Naive thymus-derived CD4-positive, alpha-beta T cell (primary cell): Measurements from ENCODE around the gene RASA3. TPM values are rescaled to one million over a fixed set of nuclear protein-coding genes. Genes with fewer than 3 reads are reported as not detected.

Source experiments
- ATAC-seq: fragments of 150-1000 bp; cut with Tn5 transposase; 2 replicates; pipeline ENCODE4 v1.10.0; 2021; ENCODE audit warnings: mild to moderate bottlenecking, moderate library complexity
- CTCF ChIA-PET: fragments of 350-600 bp; sonication (Branson Sonifier 250); formaldehyde crosslinking; loops from one replicate; lab custom pipeline; 2021; ENCODE audit warnings: antibody characterized with exemption; lab: Charles Lee
- POLR2A ChIA-PET: fragments of 350-600 bp; sonication (Branson Sonifier 250); formaldehyde crosslinking; loops from one replicate; lab custom pipeline; 2021; ENCODE audit warnings: antibody characterized with exemption, inconsistent platforms; lab: Charles Lee
- DNase-seq, 9 donors: peaks; one replicate each; pipeline versions ENCODE4 v3.0.0 to v3.0.0-alpha.2; 2020 to 2022; ENCODE audit warnings: mixed read lengths in 1 of 9
- H3K27ac ChIP-seq: one replicate; pipeline ENCODE4 v1.7.0; 2013; ENCODE audit warnings: mild to moderate bottlenecking, low read depth, low read length, moderate library complexity
- H3K27me3 ChIP-seq, 2 donors: one replicate each; pipeline ENCODE4 v1.7.0; 2013; ENCODE audit warnings: low read length in 2 of 2, mild to moderate bottlenecking in 2 of 2, moderate library complexity in 2 of 2; ENCODE audit not compliant: control insufficient read depth in 2 of 2, insufficient read depth in 2 of 2
- H3K36me3 ChIP-seq, 3 experiments: 1 replicate in 2 of 3; 2 replicates in 1 of 3; pipeline ENCODE4 v1.7.0; 2013; ENCODE audit warnings: low read length in 3 of 3, mild to moderate bottlenecking in 3 of 3, moderate library complexity in 1 of 3; ENCODE audit not compliant: insufficient read depth in 3 of 3, control insufficient read depth in 2 of 3
- H3K4me1 ChIP-seq, 2 donors: one replicate each; pipeline ENCODE4 v1.7.0; 2013; ENCODE audit warnings: low read length in 2 of 2, mild to moderate bottlenecking in 2 of 2, moderate library complexity in 1 of 2; ENCODE audit not compliant: control insufficient read depth in 2 of 2, insufficient read depth in 2 of 2
- H3K4me3 ChIP-seq: 2 replicates; pipeline ENCODE4 v1.7.0; 2013; ENCODE audit warnings: mild to moderate bottlenecking, low read length
- H3K9me3 ChIP-seq, 3 experiments: 1 replicate in 2 of 3; 2 replicates in 1 of 3; pipeline ENCODE4 v1.7.0; 2013; ENCODE audit warnings: low read length in 3 of 3; ENCODE audit not compliant: control insufficient read depth in 2 of 3
- H3K27ac Mint-ChIP-seq, 9 donors: one replicate each; pipeline ENCODE4 v1.8.0; 2020 to 2022; ENCODE audit warnings: mixed read lengths in 9 of 9, mild to moderate bottlenecking in 8 of 9, moderate library complexity in 5 of 9, inconsistent platforms in 2 of 9
- H3K27me3 Mint-ChIP-seq, 5 donors: one replicate each; pipeline ENCODE4 v1.8.0; 2021 to 2022; ENCODE audit warnings: mixed read lengths in 5 of 5, mild to moderate bottlenecking in 1 of 5
- H3K36me3 Mint-ChIP-seq, 5 donors: one replicate each; pipeline ENCODE4 v1.8.0; 2020 to 2022; ENCODE audit warnings: mixed read lengths in 5 of 5, mild to moderate bottlenecking in 3 of 5, inconsistent platforms in 1 of 5
- H3K4me1 Mint-ChIP-seq, 7 donors: one replicate each; pipeline ENCODE4 v1.8.0; 2020 to 2022; ENCODE audit warnings: mixed read lengths in 7 of 7, mild to moderate bottlenecking in 3 of 7, inconsistent platforms in 1 of 7
- H3K4me3 Mint-ChIP-seq, 10 donors: one replicate each; pipeline ENCODE4 v1.8.0; 2020 to 2022; ENCODE audit warnings: mild to moderate bottlenecking in 10 of 10, mixed read lengths in 10 of 10, moderate library complexity in 6 of 10, inconsistent platforms in 2 of 10
- H3K9me3 Mint-ChIP-seq, 11 donors: one replicate each; pipeline ENCODE4 v1.8.0; 2020 to 2022; ENCODE audit warnings: mixed read lengths in 11 of 11, mild to moderate bottlenecking in 4 of 11, inconsistent platforms in 1 of 11, moderate library complexity in 1 of 11
- intact Hi-C, 2 donors: fragments of 100-400 bp; cut with micrococcal nuclease; formaldehyde crosslinking; loops; one replicate each; pipeline ENCODE4 v1.15.1; 2023
- polyA plus RNA-seq, 2 donors: library from polyadenylated mRNA; unstranded; fragments of 300-500 nt; fragmentation: Illumina TruSeq; gene quantifications; one replicate each; pipeline ENCODE4 v1.2.3, GENCODE V29; 2021
- total RNA-seq, 6 experiments: library from RNA in 5 of 6; stranded (reverse) in 5 of 6; gene quantifications; 1 replicate in 5 of 6; 2 replicates in 1 of 6; pipeline ENCODE4 v1.2.3 and lab custom pipeline; 2021 to 2026

The RASA3 gene
- total and polyA plus RNA-seq, 7 experiments from 2014 or later: 109 to 227 (median 195) TPM

GRCh38 chr13:113929628-113930615, 202.5 kb downstream of the RASA3 start:
- DNase-seq: no peak
- Histone ChIP-seq H3K27ac (no peak overlapping the region), H3K27me3 (peaks cover 0 to 5% of the 10 kb centered on the region in 2 donors), H3K36me3 (no peaks in the 10 kb centered on the region), H3K4me3 (no peak overlapping the region), H3K9me3 (no peaks in the 10 kb centered on the region), H3K4me1 (peaks cover 0 to 14% of the 10 kb centered on the region in 2 donors)
- peaks cover 0 to 23% (median 0%) of the 10 kb centered on the region in 5 donors for H3K27me3 Mint-ChIP-seq
- peaks cover 0 to 2% (median 0%) of the 10 kb centered on the region in 11 donors for H3K9me3 Mint-ChIP-seq
- H3K4me3 Mint-ChIP-seq: no peak overlapping the region
- peaks cover 0 to 11% (median 0%) of the 10 kb centered on the region in 7 donors for H3K4me1 Mint-ChIP-seq
- H3K27ac Mint-ChIP-seq: no peak overlapping the region
- no peak for ATAC-seq
- ChIA-PET CTCF (no interaction called here), POLR2A (no interaction called here)
- intact Hi-C loops: no loop called here
- H3K36me3 Mint-ChIP-seq: no peaks in the 10 kb centered on the region

- H3K36me3 Mint-ChIP-seq: no peaks in the 10 kb centered on the region
- H3K4me1 ChIP-seq: peaks cover 0 to 14% of the 10 kb centered on the region in 2 donors
- H3K9me3 ChIP-seq: no peaks in the 10 kb centered on the region
- no peaks in the 10 kb centered on the region for H3K27me3 ChIP-seq
- H3K36me3 ChIP-seq: no peaks in the 10 kb centered on the region
- no peak overlapping the region for H3K27ac ChIP-seq
- intact Hi-C loops: no loop called here
- DNase-seq (no peak), ATAC-seq (no peak)
- H3K4me1 Mint-ChIP-seq: peaks cover 0 to 11% (median 0%) of the 10 kb centered on the region in 7 donors
- H3K4me3 Mint-ChIP-seq: no peak overlapping the region
- ChIA-PET POLR2A (no interaction called here), CTCF (no interaction called here)
- H3K27me3 Mint-ChIP-seq: peaks cover 0 to 21% (median 0%) of the 10 kb centered on the region in 5 donors
- no peak overlapping the region for H3K4me3 ChIP-seq
- peaks cover 0 to 2% (median 0%) of the 10 kb centered on the region in 11 donors for H3K9me3 Mint-ChIP-seq
- no peak overlapping the region for H3K27ac Mint-ChIP-seq
Observed at GRCh38 chr13:113928685-113929627, 203.5 kb downstream of the RASA3 start.

Other genes with a start within 250 kb of the RASA3 start
- 10 to 100 TPM in 4 of 5 experiments, 1 to 10 TPM in 1; 8.0 to 27.0 (median 19.1) TPM for gene C13orf46, start 158.5 kb downstream of the RASA3 start, total RNA-seq
- 1 to 10 TPM; 1.3 to 1.4 TPM for gene C13orf46, start 158.5 kb downstream of the RASA3 start, polyA plus RNA-seq
- 1 to 10 TPM in 1 of 5 experiments, under 1 TPM in 1, not detected in 3; 0.27 to 1.1 TPM for gene CFAP97D2, start 46.6 kb upstream of the RASA3 start, total RNA-seq
- under 1 TPM in 1 of 2 donors, not detected in 1; 0.33 TPM for gene CFAP97D2, start 46.6 kb upstream of the RASA3 start, polyA plus RNA-seq
- 100 to 1,000 TPM in 2 of 5 experiments, 10 to 100 TPM in 3; 66.0 to 108 (median 88.7) TPM for gene CDC16, start 102.3 kb upstream of the RASA3 start, total RNA-seq
- 10 to 100 TPM; 20.1 to 20.9 TPM for gene CDC16, start 102.3 kb upstream of the RASA3 start, polyA plus RNA-seq
- gene UPF3A, start 149.0 kb upstream of the RASA3 start, total RNA-seq: 10 to 100 TPM; 30.1 to 88.7 (median 62.9) TPM
- gene UPF3A, start 149.0 kb upstream of the RASA3 start, polyA plus RNA-seq: 10 to 100 TPM; 12.3 to 24.4 TPM
- gene CHAMP1, start 181.9 kb upstream of the RASA3 start, total RNA-seq: 10 to 100 TPM in 4 of 5 experiments, 1 to 10 TPM in 1; 9.1 to 31.3 (median 24.0) TPM
- gene CHAMP1, start 181.9 kb upstream of the RASA3 start, polyA plus RNA-seq: 10 to 100 TPM in 1 of 2 donors, 1 to 10 TPM in 1; 9.8 to 13.3 TPM